ENCODE data around the gene PLXNA2.

PLXNA2 gene

GRCh38 chr1:208061632-208062031, 182.6 kb downstream of the PLXNA2 start:
- no peak for DNase-seq (ENCODE audit: low spot score)

DNA sequence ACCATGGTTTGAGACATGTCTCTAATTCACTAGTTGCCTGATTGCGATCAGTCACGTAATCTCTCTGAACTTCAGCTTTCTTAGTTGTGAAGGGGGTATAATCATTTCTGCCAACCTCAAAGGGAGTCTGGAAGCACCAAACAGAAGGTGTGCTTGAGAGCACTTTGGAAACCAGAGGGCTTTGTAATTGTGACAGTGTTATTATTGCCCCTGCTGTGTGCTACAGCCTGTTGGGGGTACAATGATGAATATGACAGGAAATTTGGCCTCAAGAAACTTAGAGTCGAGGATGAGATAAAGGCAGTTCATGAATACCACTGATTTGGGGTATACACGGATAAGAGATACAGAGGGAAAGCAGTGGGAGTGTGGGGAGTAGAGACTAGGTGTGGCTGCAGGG, 183.1 kb downstream of the PLXNA2 start:
- DNase-seq (ENCODE audit: low spot score) = no peak

DNA sequence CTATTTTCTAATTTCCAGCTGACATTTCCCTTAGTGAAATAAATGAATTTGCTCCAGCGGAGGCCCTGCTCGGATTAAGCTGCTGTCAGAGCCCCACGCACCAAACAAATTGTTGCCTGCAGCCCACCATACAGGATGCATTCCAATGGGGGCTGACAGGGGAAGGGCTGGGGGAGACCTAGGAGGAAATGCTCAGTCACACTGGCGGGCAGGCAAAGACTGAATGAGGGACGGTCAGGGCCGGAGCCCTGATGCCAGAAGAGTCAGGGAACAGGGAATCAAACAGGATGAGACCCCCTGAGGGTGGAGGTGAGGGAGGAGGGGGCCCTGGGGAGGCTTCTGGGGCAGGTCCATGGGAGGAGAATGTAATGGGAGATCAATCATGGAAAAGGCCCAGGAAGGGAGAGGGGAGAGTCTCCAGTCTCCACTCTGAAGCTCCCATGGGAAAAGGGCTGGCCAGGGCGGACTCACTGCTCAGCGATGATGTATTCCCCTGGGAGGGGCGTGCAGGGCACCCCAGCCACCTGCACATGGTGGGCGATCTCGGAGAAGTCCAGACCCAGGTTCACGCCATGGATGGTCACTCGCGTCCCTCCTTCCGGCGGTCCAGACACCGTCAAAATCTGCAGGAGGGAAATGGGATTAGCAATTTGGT, 183.8 kb downstream of the PLXNA2 start:
- no peak for DNase-seq (ENCODE audit: low spot score)

GRCh38 chr1:208059409-208060001, 184.7 kb downstream of the PLXNA2 start:
- no peak for DNase-seq (ENCODE audit: low spot score)

DNA sequence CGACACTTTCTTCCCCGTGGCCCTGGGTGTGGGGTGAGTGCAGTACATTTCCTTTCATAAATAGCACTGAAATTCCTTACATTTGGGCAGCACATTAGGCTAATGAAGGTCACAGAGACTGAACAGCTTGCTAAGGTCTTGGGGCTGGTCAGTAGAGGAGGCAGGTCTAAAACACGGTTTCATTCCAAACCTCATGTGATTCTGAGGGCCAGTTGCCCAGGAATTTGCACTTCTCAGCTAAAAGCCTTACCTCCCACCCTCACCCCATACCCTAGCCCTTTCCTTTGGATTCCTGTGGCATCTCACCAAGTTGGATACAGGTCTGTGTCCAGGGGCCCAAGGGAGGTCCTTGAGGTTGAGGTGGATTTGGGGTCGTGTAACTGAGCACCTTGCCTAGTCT, 185.4 kb downstream of the PLXNA2 start:
- DNase-seq (ENCODE audit: low spot score) = no peak

GRCh38 chr1:208058267-208058666, 185.9 kb downstream of the PLXNA2 start:
- DNase-seq (ENCODE audit: low spot score) = no peak

DNA sequence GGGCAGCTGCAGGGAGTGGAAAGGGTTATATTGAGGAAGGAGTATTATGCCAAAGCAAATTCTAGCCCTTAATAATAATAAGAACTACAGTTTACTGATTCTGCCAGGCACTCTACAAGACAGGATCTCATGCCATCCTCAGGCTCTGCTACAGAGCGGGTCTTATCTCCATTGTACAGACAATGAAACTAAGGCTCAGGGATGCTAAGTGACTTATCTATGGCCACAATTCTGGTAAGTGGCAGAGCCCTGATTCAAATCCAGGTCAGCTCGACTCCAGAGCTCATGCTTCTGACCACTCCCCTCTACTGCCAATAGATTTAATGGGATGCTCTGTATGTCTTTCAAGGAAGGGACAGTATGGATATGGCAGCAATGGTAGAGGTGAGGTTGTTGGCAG, 187.1 kb downstream of the PLXNA2 start:
- no peak for DNase-seq (ENCODE audit: low spot score)

GRCh38 chr1:208055535-208055934, 188.6 kb downstream of the PLXNA2 start:
- no peak for DNase-seq (ENCODE audit: low spot score)

- DNase-seq (ENCODE audit: low spot score) = no peak
Observed at GRCh38 chr1:208054911-208055379, 189.2 kb downstream of the PLXNA2 start.

GRCh38 chr1:208054485-208054884, 189.7 kb downstream of the PLXNA2 start:
- DNase-seq (ENCODE audit: low spot score) = no peak

- no peak for DNase-seq (ENCODE audit: low spot score)
Observed at GRCh38 chr1:208053661-208054060, 190.5 kb downstream of the PLXNA2 start.

DNA sequence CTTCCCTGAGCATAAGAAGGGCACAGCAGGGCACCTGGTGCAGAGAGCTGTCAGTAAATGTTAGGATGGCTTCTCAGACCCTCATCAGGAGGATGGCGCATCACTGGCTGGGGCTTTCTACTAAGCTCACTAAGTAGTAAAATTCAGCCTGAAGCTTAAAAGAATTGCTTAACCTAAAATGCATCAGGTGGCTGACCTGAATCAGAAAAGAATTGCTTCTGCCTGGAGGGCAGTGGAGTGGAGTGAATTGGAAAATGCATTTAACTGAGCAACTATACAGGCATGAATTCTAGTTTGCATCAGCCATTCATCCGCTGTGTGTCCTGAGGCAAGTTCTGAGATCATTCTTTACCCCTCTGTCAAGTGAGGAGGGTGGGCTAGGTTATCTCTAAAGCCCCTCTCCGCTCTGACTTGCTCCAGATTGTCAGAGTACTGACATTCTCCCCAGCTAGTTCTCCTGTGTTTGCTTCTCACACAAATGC, 191.2 kb downstream of the PLXNA2 start:
- DNase-seq (ENCODE audit: low spot score) = no peak

- no peak for DNase-seq (ENCODE audit: low spot score)
Observed at GRCh38 chr1:208052135-208052534, 192.0 kb downstream of the PLXNA2 start.

GRCh38 chr1:208051651-208052050, 192.5 kb downstream of the PLXNA2 start:
- DNase-seq (ENCODE audit: low spot score) = no peak

- DNase-seq (ENCODE audit: low spot score) = no peak
Observed at GRCh38 chr1:208048904-208049303, 195.3 kb downstream of the PLXNA2 start.

DNA sequence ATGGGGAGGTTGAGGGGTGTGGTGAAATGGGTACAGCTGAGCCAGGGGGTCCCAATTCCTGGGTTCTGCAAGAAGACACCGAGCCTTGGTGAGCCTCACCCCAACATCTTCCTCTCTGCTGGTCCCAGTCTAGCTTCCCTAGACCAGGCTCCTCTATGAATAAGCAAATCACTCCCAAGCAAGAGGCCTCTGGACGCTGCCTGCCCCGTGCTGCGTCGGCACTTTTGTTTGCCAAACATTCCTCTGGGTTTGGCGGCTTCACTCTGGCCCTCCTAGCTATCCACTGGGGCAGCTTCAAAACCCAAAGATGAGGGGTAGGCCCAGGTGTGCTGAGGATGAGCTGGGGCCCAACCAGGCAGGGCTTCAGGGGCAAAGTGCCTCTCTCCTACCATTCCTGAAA, 196.2 kb downstream of the PLXNA2 start:
- DNase-seq (ENCODE audit: low spot score) = peak; percentile 65

DNA sequence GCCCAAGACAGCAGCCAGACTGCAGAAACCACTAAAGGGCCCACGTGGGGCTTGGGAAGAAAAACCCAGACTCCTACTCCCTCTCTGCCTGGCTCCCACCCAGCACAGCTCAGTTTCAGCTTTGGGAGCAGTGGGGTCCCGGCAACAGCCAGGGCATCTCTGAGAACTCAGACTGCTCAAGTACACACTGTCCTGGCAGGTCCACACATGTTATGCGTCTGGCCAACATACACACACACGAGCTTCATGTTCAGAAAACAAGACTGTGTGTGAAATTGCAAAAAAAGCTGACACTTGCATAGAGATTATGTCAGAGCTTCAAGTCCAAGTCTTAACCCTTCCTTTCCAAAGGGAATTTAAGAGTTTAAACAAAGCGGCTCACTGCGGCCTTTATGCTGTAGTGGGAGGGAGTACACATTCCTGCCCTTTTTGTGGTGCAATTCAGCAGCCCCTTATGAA, 196.7 kb downstream of the PLXNA2 start:
- peak; percentile 29 for DNase-seq (ENCODE audit: low spot score)

DNA sequence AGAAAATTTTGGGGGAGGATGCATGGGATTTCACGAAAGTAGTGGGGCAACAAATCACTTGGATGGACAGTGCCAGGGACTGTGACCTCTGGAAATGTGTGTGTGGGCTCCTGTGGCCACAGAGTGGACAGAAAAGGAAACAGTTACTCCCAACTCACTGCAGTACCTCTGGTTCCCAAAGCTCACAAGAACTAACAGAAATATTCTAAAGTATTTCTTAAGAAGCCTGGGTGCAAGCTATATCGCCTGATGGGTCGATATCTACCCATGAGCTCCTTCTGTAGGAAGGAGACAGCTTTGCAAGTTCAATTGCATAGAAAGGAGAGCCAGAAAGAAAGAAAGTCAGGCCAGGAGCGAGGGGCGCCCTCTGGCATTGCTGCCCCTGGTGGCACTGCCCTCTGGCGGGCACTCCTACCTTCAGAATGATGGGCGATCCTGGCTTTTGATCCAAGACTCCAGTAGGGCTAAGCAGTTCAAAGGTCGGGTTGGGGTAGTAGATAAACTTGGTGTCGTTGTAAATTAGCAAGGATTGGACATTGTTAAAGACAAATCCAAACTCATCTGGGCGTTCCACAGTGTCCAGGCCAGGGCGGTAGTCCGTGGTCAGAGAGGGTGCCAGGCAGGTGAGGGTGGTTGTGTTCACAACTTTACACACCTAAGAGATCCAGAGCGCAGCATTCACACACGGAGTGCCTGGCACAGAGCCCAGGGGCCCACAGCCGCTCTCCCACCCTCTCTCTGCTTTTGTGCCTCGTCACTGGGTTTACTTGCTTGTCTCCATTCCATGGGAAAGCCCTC, 198.5 kb downstream of the PLXNA2 start:
- DNase-seq (ENCODE audit: low spot score) = no peak

- DNase-seq (ENCODE audit: low spot score) = no peak
Observed at GRCh38 chr1:208044589-208045462, 199.4 kb downstream of the PLXNA2 start.

DNA sequence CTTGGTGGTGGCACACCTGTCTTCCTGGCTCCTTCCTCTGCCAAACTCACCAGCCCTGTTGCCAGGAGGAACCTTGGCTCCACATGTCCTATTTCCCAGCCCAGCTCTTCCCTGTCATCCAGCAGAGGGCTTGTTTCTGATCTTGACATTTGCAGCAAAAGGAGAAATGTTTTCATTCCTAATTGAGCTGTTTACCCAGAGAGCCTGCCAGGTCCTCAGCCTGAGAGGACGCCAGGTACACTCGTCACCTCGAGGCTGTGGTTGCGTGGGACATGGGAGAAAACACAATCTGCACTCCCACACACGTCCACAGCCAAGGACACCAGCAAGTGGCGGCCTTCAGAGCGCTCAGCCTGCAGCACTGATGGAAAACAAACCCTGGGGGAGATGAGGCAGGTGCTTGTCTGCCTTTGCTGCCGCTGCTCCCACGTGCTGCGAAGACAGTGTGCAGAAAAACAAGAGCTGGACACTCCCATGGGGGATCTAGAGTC, 200.4 kb downstream of the PLXNA2 start:
- DNase-seq (ENCODE audit: low spot score) = no peak

DNA sequence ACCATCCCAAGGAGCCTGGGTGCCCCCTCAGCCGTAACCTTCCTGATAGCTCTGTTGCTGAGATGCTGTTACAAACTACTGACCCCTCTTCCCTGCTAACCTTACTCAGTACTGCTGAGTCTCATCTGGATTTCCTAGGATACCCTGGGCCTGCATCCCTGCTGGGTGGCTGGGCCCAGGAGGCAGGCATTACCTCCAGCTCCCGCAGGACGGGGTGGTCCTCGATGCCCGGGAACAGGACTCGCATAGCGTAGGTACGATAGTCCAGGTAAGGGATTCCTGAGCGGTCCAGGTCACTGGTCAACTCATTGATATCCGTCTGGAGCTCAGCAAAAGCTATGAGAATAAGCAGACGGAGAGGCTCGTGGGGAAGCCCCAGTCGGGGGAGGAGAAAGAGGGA, 201.3 kb downstream of the PLXNA2 start:
- DNase-seq (ENCODE audit: low spot score) = no peak

All from AG08396 (cell line).